GM12878 (cell line): ENCODE measurements around the gene NYAP1. TPM values are rescaled to one million over a fixed set of nuclear protein-coding genes. Genes with fewer than 3 reads are reported as not detected.
"Not testable (repeated sequence)": the region's sequence is repeated elsewhere in the genome, so short reads cannot be mapped to it uniquely, and the experiment has no call there.

ENCODE experiments used
- ATAC-seq: fragments of 200-7000 bp; cut with Tn5 transposase; 3 replicates; pipeline ENCODE4 v1.9.1; 2020; ENCODE audit warnings: mild to moderate bottlenecking, moderate library complexity
- BruUV-seq: library from RNA; stranded (reverse); fragments of 400-500 nt; replicated peaks from 2 replicates; lab custom pipeline; 2021; lab: Mats Ljungman, UMichigan
- CTCF ChIA-PET: fragments of 300-600 bp; sonication (Branson Sonifier 250); formaldehyde crosslinking; extraction: SDS; loops from one replicate; lab custom pipeline; 2021; ENCODE audit warnings: inconsistent platforms; lab: Yijun Ruan, JAX
- POLR2A ChIA-PET: fragments of 350-600 bp; formaldehyde crosslinking; extraction: SDS; loops from one replicate; lab custom pipeline; 2021; ENCODE audit warnings: inconsistent platforms; lab: Charles Lee
- RAD21 ChIA-PET: fragments of 300-600 bp; sonication (Branson Sonifier 250); formaldehyde crosslinking; loops from one replicate; lab custom pipeline; 2023; ENCODE audit warnings: antibody characterized with exemption; ENCODE audit not compliant: unreplicated experiment; lab: Charles Lee
- SMC1A ChIA-PET: fragments of 300-600 bp; sonication (Branson Sonifier 250); formaldehyde crosslinking; loops from one replicate; lab custom pipeline; 2023; ENCODE audit not compliant: unreplicated experiment, uncharacterized antibody; lab: Charles Lee
- DNase-seq: peaks from one replicate; pipeline ENCODE4 v3.0.0-alpha.2; 2011; ENCODE audit warnings: low read depth, low spot score
- FAIRE-seq: peaks from 3 replicates; lab custom pipeline; 2011; peaks lifted over from hg19 to GRCh38; lab: Jason Lieb, UNC
- H2AFZ ChIP-seq: 2 replicates; pipeline ENCODE4 v1.6.0; 2011; ENCODE audit warnings: low read depth, low read length, control low read depth; ENCODE audit not compliant: control insufficient read depth
- H3K27ac ChIP-seq: 2 replicates; pipeline ENCODE4 v1.5.1; 2011; ENCODE audit warnings: control low read depth; ENCODE audit not compliant: control insufficient read depth, insufficient read depth
- H3K27me3 ChIP-seq, 2 experiments: replicated peaks in 1 of 2; 2 replicates each; pipeline versions ENCODE4 v1.6.0 to v1.6.1; 2011; ENCODE audit warnings: low read length in 1 of 2; ENCODE audit not compliant: control insufficient read depth in 2 of 2, insufficient read depth in 2 of 2
- H3K36me3 ChIP-seq, 2 experiments: 2 replicates each; pipeline ENCODE4 v1.5.1; 2011; ENCODE audit warnings: low read length in 1 of 2; ENCODE audit not compliant: control insufficient read depth in 2 of 2, insufficient read depth in 2 of 2
- H3K4me1 ChIP-seq: 2 replicates; pipeline ENCODE4 v1.6.1; 2011; ENCODE audit warnings: mild to moderate bottlenecking, low read length, moderate library complexity, mixed read lengths; ENCODE audit not compliant: control insufficient read depth, insufficient read depth
- H3K4me2 ChIP-seq: 2 replicates; pipeline ENCODE4 v1.6.0; 2011; ENCODE audit warnings: control low read depth; ENCODE audit not compliant: control insufficient read depth, insufficient read depth
- H3K4me3 ChIP-seq: fragments of 200-600 bp; sonication (generic); 2 replicates; pipeline ENCODE4 v1.5.1; 2016
- H3K79me2 ChIP-seq: 2 replicates; pipeline ENCODE4 v1.6.0; 2011; ENCODE audit warnings: low read length; ENCODE audit not compliant: control insufficient read depth, insufficient read depth
- H3K9ac ChIP-seq: 2 replicates; pipeline ENCODE4 v1.8.0; 2011; ENCODE audit warnings: low read length, control low read depth, mixed read lengths; ENCODE audit not compliant: control insufficient read depth, insufficient read depth
- H3K9me3 ChIP-seq: replicated peaks from 3 replicates; pipeline ENCODE4 v1.5.1; 2011; ENCODE audit warnings: mild to moderate bottlenecking, low read length; ENCODE audit not compliant: control insufficient read depth, insufficient read depth
- H4K20me1 ChIP-seq: 2 replicates; pipeline ENCODE4 v1.6.0; 2011; ENCODE audit not compliant: control insufficient read depth, insufficient read depth
- ASH2L ChIP-seq: fragments of 300-600, 200-600 bp; sonication (generic); IDR thresholded peaks from 2 replicates; pipeline ENCODE4 v1.6.1; 2017; ENCODE audit warnings: low read depth, mild to moderate bottlenecking, borderline replicate concordance
- CBFB ChIP-seq: IDR thresholded peaks from 2 replicates; pipeline ENCODE4 v1.6.1; 2016; ENCODE audit warnings: antibody characterized with exemption, low read depth
- LARP7 ChIP-seq: fragments of 450-650 bp; IDR thresholded peaks from 2 replicates; pipeline ENCODE4 v1.6.1; 2017; ENCODE audit warnings: mild to moderate bottlenecking
- MXI1 ChIP-seq: fragments of 150-350 bp; IDR thresholded peaks from 2 replicates; pipeline ENCODE4 v1.6.1; 2011; ENCODE audit warnings: low read depth, mild to moderate bottlenecking, inconsistent platforms, low read length, improper control_type of control experiment
- NFYB ChIP-seq: IDR thresholded peaks from 2 replicates; pipeline ENCODE4 v1.6.1; 2011; ENCODE audit warnings: low read depth, mild to moderate bottlenecking, low read length, improper control_type of control experiment, moderate library complexity; ENCODE audit not compliant: insufficient read depth
- NR2F1 ChIP-seq: fragments of 450-650 bp; conservative IDR thresholded peaks from 2 replicates; pipeline ENCODE4 v1.6.1; 2017; ENCODE audit warnings: mild to moderate bottlenecking
- POLR2A ChIP-seq: IDR thresholded peaks from 2 replicates; pipeline ENCODE4 v1.6.1; 2011; ENCODE audit warnings: low read depth, mild to moderate bottlenecking, low read length
- SP1 ChIP-seq: IDR thresholded peaks from one replicate; pipeline ENCODE4 v1.6.1; 2011; ENCODE audit warnings: low read depth, low read length
- SREBF2 ChIP-seq: IDR thresholded peaks from 2 replicates; pipeline ENCODE4 v1.6.1; 2012; ENCODE audit warnings: mild to moderate bottlenecking, low read length
- ZNF217 ChIP-seq: fragments of 450-650 bp; IDR thresholded peaks from 2 replicates; pipeline ENCODE4 v1.6.1; 2017; ENCODE audit warnings: antibody characterized with exemption, mild to moderate bottlenecking
- WGBS: methylation state at CpG from one replicate; pipeline ENCODE4 v1.1.6; 2016; ENCODE audit warnings: low lambda C conversion rate; ENCODE audit not compliant: insufficient replicate concordance, insufficient coverage; ENCODE audit errors: missing lambda C conversion rate; 5-methylcytosine and 5-hydroxymethylcytosine counted together
- in situ Hi-C: fragments of 300-500 bp; cut with MboI; formaldehyde crosslinking; loops from 9 replicates; pipeline ENCODE4 v1.14.3; 2018; ENCODE audit warnings: mixed read lengths
- intact Hi-C: fragments of 100-400 bp; cut with micrococcal nuclease; formaldehyde crosslinking; loops from one replicate; pipeline ENCODE4 v1.14.2; 2022; ENCODE audit not compliant: unreplicated experiment
- polyA plus RNA-seq, 11 experiments: library from polyadenylated mRNA; depleted of rRNA in 4 of 11; unstranded in 6 of 11; stranded (reverse) in 5 of 11; fragments of >200 nt; fragmentation: Nextera tagmentation in 4 of 11; fragmentation: Illumina TruSeq in 1 of 11; extraction: Ambion mirVana in 4 of 11; extraction: Trizol in 1 of 11; gene quantifications; 1 replicate in 1 of 11; 2 replicates in 10 of 11; pipeline versions ENCODE4 v1.2.1 to v1.2.3, GENCODE V29; 2011 to 2016; ENCODE audit warnings: inconsistent platforms in 2 of 11, missing spikeins in 2 of 11, low read depth in 1 of 11
- total RNA-seq, 4 experiments: library from RNA; depleted of rRNA in 3 of 4; stranded (reverse); fragments of >200 nt in 3 of 4; fragmentation: Illumina TruSeq in 1 of 4; extraction: Trizol in 1 of 4; gene quantifications; 2 replicates each; pipeline versions ENCODE4 v1.2.1 to v1.2.3, GENCODE V29; 2013 to 2021
- TF ChIP-seq, protein P1 (sequence below): IDR thresholded peaks from 2 replicates; pipeline ENCODE4 v1.6.1; 2012; ENCODE audit warnings: low read length, inconsistent platforms
- TF ChIP-seq, protein P2 (sequence below): IDR thresholded peaks from 2 replicates; pipeline ENCODE4 v1.6.1; 2012; ENCODE audit warnings: low read depth, low read length, improper control_type of control experiment

Gene NYAP1
- total and polyA plus RNA-seq, 10 of the 15 experiments (the other 5 are each of a cell fraction or from before 2014, with no cell fraction given), result 0.04 to 0.28 (median 0.11) TPM; not detected in 6

DNA sequence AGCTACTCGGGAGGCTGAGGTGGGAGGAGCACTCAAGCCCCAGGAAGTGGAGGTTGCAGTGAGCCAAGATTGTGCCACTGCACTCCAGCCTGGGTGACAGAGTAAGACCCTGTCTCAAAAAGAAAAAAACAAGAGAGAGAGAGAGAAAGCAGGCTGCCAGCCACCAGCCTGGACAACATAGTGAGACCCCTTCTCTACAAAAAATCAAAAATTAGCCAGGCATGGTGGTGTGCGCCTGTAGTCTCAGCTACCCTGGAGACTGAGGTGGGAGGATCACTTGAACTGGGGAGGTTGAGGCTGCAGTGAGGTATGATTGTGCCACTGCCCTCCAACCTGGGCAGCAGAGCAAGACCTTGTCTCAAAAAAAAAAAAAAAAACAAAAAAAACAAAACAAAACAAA lies 53.0 kb downstream of the NYAP1 start:
- H2AFZ ChIP-seq, BruUV-seq, FAIRE-seq, H4K20me1 ChIP-seq, H3K4me3 ChIP-seq, H3K9ac ChIP-seq, H3K9me3 ChIP-seq, H3K27me3 ChIP-seq, in situ Hi-C loops, H3K27ac ChIP-seq, ATAC-seq, POLR2A ChIA-PET, H3K36me3 ChIP-seq, RAD21 ChIA-PET, intact Hi-C loops, H3K4me1 ChIP-seq, DNase-seq, H3K4me2 ChIP-seq: not testable (repeated sequence)
- SMC1A ChIA-PET, result interaction anchor here (1.4 kb wide), 1 partner anchor 21 kb away, joined by 3 read pairs; no protein-coding TSS in a partner anchor
- 61% methylated on average over 2 of the region's 2 CpGs for WGBS
- CTCF ChIA-PET, result interaction anchor here (0.8 to 1.2 kb wide), 2 partner anchors 52 to 107 kb away, joined by 3 to 4 read pairs; partner anchors contain the start of gene MEPCE
- H3K79me2 ChIP-seq, result peaks cover 25% of the 10 kb centered on the region

DNA sequence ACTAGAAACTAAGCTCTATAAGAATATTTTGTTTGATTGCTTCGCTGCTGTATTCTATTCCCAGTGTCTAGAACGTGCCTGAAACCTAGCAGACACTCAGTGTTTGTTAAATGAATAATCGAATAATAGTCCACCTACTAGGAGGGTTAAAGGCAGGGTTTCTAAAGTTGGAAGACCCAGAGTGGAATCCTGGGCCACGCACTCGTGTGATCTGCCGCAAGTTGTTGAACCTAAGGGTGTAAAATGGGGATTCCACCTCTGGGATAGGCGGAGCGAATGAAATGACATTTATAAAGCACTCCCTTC lies 54.6 kb downstream of the NYAP1 start:
- ChIA-PET SMC1A (interaction anchor here (1.3 to 2.9 kb wide), 5 partner anchors 10 to 48 kb away, joined by 3 to 15 read pairs (median 5); partner anchors contain the start of genes FBXO24 and LRCH4), POLR2A (interaction anchor here (1.0 to 5.7 kb wide), 4 partner anchors 10 to 47 kb away, joined by 5 to 32 read pairs (median 16); partner anchors contain the start of genes FBXO24 and LRCH4), CTCF (interaction anchor here (0.5 to 1.9 kb wide), 9 partner anchors 11 to 167 kb away, joined by 3 to 13 read pairs (median 4); partner anchors contain the start of gene POP7), RAD21 (interaction anchor here (0.8 to 2.3 kb wide), 7 partner anchors 11 to 437 kb away, joined by 3 to 7 read pairs (median 5); partner anchors contain the start of genes AP4M1, MCM7 and TSC22D4)
- H3K4me1 ChIP-seq, result peaks cover 15% of the 10 kb centered on the region
- peak overlapping the region; percentile 51; the same call in 1 of the 2 replicates for H3K9ac ChIP-seq
- TF ChIP-seq NR2F1 (no peak), CBFB (no peak), POLR2A (no peak), SP1 (no peak), LARP7 (no peak), ASH2L (no peak), MXI1 (no peak), SREBF2 (no peak), NFYB (no peak), ZNF217 (no peak)
- TF ChIP-seq, protein P1, sequence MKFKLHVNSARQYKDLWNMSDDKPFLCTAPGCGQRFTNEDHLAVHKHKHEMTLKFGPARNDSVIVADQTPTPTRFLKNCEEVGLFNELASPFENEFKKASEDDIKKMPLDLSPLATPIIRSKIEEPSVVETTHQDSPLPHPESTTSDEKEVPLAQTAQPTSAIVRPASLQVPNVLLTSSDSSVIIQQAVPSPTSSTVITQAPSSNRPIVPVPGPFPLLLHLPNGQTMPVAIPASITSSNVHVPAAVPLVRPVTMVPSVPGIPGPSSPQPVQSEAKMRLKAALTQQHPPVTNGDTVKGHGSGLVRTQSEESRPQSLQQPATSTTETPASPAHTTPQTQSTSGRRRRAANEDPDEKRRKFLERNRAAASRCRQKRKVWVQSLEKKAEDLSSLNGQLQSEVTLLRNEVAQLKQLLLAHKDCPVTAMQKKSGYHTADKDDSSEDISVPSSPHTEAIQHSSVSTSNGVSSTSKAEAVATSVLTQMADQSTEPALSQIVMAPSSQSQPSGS, result no peak
- TF ChIP-seq, protein P2, sequence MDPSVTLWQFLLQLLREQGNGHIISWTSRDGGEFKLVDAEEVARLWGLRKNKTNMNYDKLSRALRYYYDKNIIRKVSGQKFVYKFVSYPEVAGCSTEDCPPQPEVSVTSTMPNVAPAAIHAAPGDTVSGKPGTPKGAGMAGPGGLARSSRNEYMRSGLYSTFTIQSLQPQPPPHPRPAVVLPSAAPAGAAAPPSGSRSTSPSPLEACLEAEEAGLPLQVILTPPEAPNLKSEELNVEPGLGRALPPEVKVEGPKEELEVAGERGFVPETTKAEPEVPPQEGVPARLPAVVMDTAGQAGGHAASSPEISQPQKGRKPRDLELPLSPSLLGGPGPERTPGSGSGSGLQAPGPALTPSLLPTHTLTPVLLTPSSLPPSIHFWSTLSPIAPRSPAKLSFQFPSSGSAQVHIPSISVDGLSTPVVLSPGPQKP, result no peak
- H3K79me2 ChIP-seq, result peaks cover 39% of the 10 kb centered on the region
- intact Hi-C loops, result no loop called here
- H3K9me3 ChIP-seq, result no peaks in the 10 kb centered on the region
- H3K27ac ChIP-seq, result peak overlapping the region; percentile 41; the same call in 1 of the 2 replicates
- ATAC-seq (no peak), DNase-seq (no peak), FAIRE-seq (no peak)
- H3K4me3 ChIP-seq, result peak overlapping the region; percentile 68; the same call in 1 of the 2 replicates
- H3K27me3 ChIP-seq, result no peaks in the 10 kb centered on the region
- in situ Hi-C loops, result no loop called here
- H3K4me2 ChIP-seq, result peak overlapping the region; percentile 83
- H2AFZ ChIP-seq, result peak overlapping the region; percentile 86
- 14% methylated on average over 8 of the region's 8 CpGs for WGBS
- H3K36me3 ChIP-seq, result no peaks in the 10 kb centered on the region
- TSS peak; percentile 92 for BruUV-seq
- no peaks in the 10 kb centered on the region for H4K20me1 ChIP-seq
